Activated CD4-positive, alpha-beta T cell treated with anti-CD3 and anti-CD28 coated beads, Interleukin-2, amount 10 ng/mL, durations not matched to agents 7 days and 5 days (primary cell): ENCODE results near the gene TRRAP. TPM values are rescaled to one million over a fixed set of nuclear protein-coding genes. Genes with fewer than 3 reads are reported as not detected.

Experiments
- CTCF ChIA-PET: fragments of 350-600 bp; sonication (Branson Sonifier 250); formaldehyde crosslinking; loops from one replicate; lab custom pipeline; 2021; ENCODE audit warnings: antibody characterized with exemption; lab: Charles Lee
- POLR2A ChIA-PET: fragments of 350-600 bp; sonication (Branson Sonifier 250); formaldehyde crosslinking; loops from one replicate; lab custom pipeline; 2021; ENCODE audit warnings: antibody characterized with exemption; lab: Charles Lee
- DNase-seq: peaks from one replicate; pipeline ENCODE4 v3.0.0-alpha.2; 2020
- H3K27ac Mint-ChIP-seq: one replicate; pipeline ENCODE4 v1.8.0; 2021; ENCODE audit warnings: mild to moderate bottlenecking, moderate library complexity, mixed read lengths
- H3K27me3 Mint-ChIP-seq: one replicate; pipeline ENCODE4 v1.8.0; 2021; ENCODE audit warnings: mixed read lengths
- H3K36me3 Mint-ChIP-seq: one replicate; pipeline ENCODE4 v1.8.0; 2021; ENCODE audit warnings: low read depth, mixed read lengths
- H3K4me1 Mint-ChIP-seq: one replicate; pipeline ENCODE4 v1.8.0; 2021; ENCODE audit warnings: mixed read lengths
- H3K4me3 Mint-ChIP-seq: one replicate; pipeline ENCODE4 v1.8.0; 2021; ENCODE audit warnings: mild to moderate bottlenecking, moderate library complexity, mixed read lengths
- H3K9me3 Mint-ChIP-seq: one replicate; pipeline ENCODE4 v1.8.0; 2021; ENCODE audit warnings: mixed read lengths
- total RNA-seq, 2 experiments: library from RNA; stranded (reverse); gene quantifications; one replicate each; pipeline ENCODE4 v1.2.3, GENCODE V29; 2021

The TRRAP gene
- total RNA-seq, 2 experiments from 2014 or later = 63.4 to 65.1 TPM

DNA sequence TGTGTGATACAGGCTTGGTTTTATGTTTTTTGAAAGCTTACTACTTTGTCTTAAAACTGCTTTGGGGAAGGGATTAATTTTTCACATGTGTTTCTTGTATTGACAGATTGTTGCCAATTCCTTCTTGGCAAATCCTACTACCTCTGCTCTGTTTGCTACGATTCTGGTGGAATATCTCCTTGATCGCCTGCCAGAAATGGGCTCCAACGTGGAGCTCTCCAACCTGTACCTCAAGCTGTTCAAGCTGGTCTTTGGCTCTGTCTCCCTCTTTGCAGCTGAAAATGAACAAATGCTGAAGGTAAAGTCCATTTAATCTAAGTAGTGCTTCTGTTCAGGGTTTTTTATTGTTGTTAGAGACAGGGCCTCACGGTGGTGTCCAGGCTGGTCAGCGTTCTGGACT lies 33.6 kb downstream of the TRRAP start:
- Mint-ChIP-seq H3K4me3 (no peak overlapping the region), H3K36me3 (peaks cover 61% of the 10 kb centered on the region), H3K9me3 (no peaks in the 10 kb centered on the region), H3K27me3 (no peaks in the 10 kb centered on the region), H3K27ac (peak overlapping the region; percentile 68), H3K4me1 (no peaks in the 10 kb centered on the region)
- POLR2A ChIA-PET = no interaction called here
- no peak for DNase-seq
- CTCF ChIA-PET = interaction anchor here (0.7 kb wide), 1 partner anchor 15 kb away, joined by 7 read pairs; no protein-coding TSS in a partner anchor

- Mint-ChIP-seq H3K9me3 (no peaks in the 10 kb centered on the region), H3K27ac (no peak overlapping the region), H3K4me3 (no peak overlapping the region), H3K4me1 (no peaks in the 10 kb centered on the region), H3K27me3 (no peaks in the 10 kb centered on the region), H3K36me3 (peaks cover 56% of the 10 kb centered on the region)
- no peak for DNase-seq
- ChIA-PET CTCF (interaction anchor here (0.9 to 1.0 kb wide), 2 partner anchors 10 to 33 kb away, joined by 3 to 5 read pairs; no protein-coding TSS in a partner anchor), POLR2A (no interaction called here)
These were observed 34.7 kb downstream of the TRRAP start for GRCh38 chr7:98913026-98913425.

- H3K27me3 Mint-ChIP-seq = no peaks in the 10 kb centered on the region
- no peak overlapping the region for H3K4me3 Mint-ChIP-seq
- peaks cover 55% of the 10 kb centered on the region for H3K36me3 Mint-ChIP-seq
- no peaks in the 10 kb centered on the region for H3K4me1 Mint-ChIP-seq
- ChIA-PET POLR2A (no interaction called here), CTCF (interaction anchor here (1.0 kb wide), 2 partner anchors 11 to 35 kb away, joined by 3 to 5 read pairs; partner anchors contain the start of gene TRRAP)
- no peaks in the 10 kb centered on the region for H3K9me3 Mint-ChIP-seq
- no peak for DNase-seq
- no peak overlapping the region for H3K27ac Mint-ChIP-seq
These were observed 35.3 kb downstream of the TRRAP start for GRCh38 chr7:98913612-98914011.

DNA sequence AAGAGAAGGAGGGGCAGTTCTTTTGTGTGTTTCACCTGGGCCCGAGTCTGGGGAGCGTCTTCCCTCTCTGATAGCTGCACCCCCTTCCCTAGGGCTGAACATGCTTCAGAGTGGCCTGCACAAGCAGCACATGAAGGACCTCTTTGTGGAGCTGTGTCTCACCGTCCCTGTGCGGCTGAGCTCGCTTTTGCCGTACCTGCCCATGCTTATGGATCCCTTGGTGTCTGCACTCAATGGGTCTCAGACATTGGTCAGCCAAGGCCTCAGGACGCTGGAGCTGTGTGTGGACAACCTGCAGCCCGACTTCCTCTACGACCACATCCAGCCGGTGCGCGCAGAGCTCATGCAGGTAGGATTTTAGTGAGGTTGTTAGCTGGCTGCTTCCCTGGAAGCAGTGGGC lies 39.0 kb downstream of the TRRAP start:
- CTCF ChIA-PET = interaction anchor here (0.6 to 2.1 kb wide), 2 partner anchors 11 to 13 kb away, joined by 5 read pairs; no protein-coding TSS in a partner anchor
- Mint-ChIP-seq H3K27me3 (no peaks in the 10 kb centered on the region), H3K36me3 (peaks cover 52% of the 10 kb centered on the region), H3K27ac (no peak overlapping the region), H3K9me3 (no peaks in the 10 kb centered on the region), H3K4me1 (no peaks in the 10 kb centered on the region), H3K4me3 (no peak overlapping the region)
- DNase-seq = no peak
- POLR2A ChIA-PET = no interaction called here

DNA sequence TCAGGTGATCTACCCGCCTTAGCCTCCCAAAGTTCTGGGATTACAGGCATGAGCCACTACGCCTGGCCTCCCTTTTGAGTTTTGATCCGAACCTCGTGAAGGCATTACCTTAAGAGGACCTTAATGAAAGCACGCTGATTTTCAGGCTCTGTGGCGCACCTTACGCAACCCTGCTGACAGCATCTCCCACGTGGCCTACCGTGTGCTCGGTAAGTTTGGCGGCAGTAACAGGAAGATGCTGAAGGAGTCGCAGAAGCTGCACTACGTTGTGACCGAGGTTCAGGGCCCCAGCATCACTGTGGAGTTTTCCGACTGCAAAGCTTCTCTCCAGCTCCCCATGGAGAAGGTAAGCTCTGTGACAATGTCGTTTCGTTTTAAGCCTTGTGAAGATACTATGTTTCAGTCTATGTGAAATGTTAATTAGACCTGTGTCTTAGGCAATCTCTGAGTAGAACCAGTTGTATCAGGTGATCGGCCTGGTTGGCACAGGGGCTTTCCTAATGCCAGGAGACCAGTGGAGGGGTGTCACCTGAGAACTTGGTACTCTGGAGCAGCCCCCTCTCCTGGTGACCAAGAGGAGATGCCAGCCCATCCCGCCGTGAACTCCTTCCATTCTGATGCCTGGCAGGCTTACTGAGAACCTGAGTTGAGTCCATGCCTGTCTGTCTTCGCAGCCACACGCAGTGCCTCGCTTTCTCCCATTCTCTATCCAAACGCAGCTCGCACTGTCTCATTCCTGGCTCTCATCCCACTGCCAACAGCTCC lies 43.5 kb downstream of the TRRAP start:
- H3K9me3 Mint-ChIP-seq = no peaks in the 10 kb centered on the region
- CTCF ChIA-PET = interaction anchor here (1.4 to 1.9 kb wide), 3 partner anchors 15 to 43 kb away, joined by 3 to 4 read pairs (median 4); partner anchors contain the start of gene TRRAP
- POLR2A ChIA-PET = no interaction called here

DNA sequence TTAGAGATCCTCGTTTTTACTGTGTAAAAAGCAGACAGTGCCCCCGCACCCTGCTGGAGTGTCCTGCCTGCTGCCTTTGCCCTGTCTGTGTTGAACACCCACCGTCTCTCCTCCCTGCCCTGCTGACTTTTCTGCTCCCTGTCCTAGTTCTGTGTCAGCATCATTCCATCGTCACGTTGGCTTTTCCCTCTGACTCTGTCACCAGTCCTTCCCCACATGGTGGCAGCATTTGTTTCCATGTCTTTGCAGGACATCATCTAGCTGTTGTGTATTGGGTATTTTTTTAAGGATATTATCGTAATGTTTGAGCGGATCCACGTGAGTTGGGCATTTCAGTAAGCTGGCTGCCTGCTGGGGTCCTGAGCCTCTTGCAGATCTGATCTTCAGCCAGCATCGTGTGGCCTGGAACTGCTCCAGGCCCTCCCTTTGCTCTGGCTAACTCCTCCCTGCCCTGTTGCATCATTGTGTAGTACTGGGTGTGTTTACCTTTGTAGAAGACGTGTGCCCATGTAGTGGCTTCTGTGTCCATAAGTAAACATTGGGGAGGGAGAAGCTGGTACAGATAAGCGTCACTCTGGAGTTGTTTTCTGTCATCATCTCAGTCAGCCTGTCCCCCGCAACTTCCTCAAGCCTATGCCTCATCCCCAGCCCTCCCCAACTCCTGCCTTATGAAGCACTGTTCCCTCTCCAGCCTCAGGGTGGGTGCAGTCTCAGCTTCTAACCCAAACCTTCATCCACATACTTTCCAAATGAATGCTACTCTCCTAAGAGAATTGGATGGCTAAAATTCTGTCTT lies 44.3 kb downstream of the TRRAP start:
- Mint-ChIP-seq H3K36me3 (peaks cover 59% of the 10 kb centered on the region), H3K9me3 (no peaks in the 10 kb centered on the region), H3K27ac (no peak overlapping the region), H3K27me3 (no peaks in the 10 kb centered on the region), H3K4me3 (no peak overlapping the region), H3K4me1 (no peaks in the 10 kb centered on the region)
- CTCF ChIA-PET = interaction anchor here (1.4 to 1.9 kb wide), 3 partner anchors 14 to 44 kb away, joined by 3 to 4 read pairs (median 4); partner anchors contain the start of gene TRRAP
- DNase-seq = no peak
- POLR2A ChIA-PET = no interaction called here

More for the DNA sequence above, 43.5 kb downstream of the TRRAP start:
- Mint-ChIP-seq H3K4me1 (no peaks in the 10 kb centered on the region), H3K36me3 (peaks cover 56% of the 10 kb centered on the region), H3K27me3 (no peaks in the 10 kb centered on the region), H3K27ac (no peak overlapping the region), H3K4me3 (no peak overlapping the region)
- DNase-seq = no peak

GRCh38 chr7:98923512-98923911 lies 45.2 kb downstream of the TRRAP start:
- H3K27me3 Mint-ChIP-seq = no peaks in the 10 kb centered on the region
- peaks cover 62% of the 10 kb centered on the region for H3K36me3 Mint-ChIP-seq
- no peaks in the 10 kb centered on the region for H3K9me3 Mint-ChIP-seq
- CTCF ChIA-PET = interaction anchor here (0.9 to 1.2 kb wide), 2 partner anchors 9 to 45 kb away, joined by 3 to 4 read pairs; partner anchors contain the start of gene TRRAP
- no peaks in the 10 kb centered on the region for H3K4me1 Mint-ChIP-seq
- no peak overlapping the region for H3K27ac Mint-ChIP-seq
- DNase-seq = no peak
- no peak overlapping the region for H3K4me3 Mint-ChIP-seq
- POLR2A ChIA-PET = no interaction called here

GRCh38 chr7:98927125-98927524 lies 48.8 kb downstream of the TRRAP start:
- Mint-ChIP-seq H3K4me1 (peaks cover 8% of the 10 kb centered on the region), H3K4me3 (no peak overlapping the region), H3K27me3 (no peaks in the 10 kb centered on the region), H3K27ac (no peak overlapping the region), H3K36me3 (peaks cover 68% of the 10 kb centered on the region), H3K9me3 (no peaks in the 10 kb centered on the region)
- ChIA-PET CTCF (interaction anchor here (1.0 kb wide), 1 partner anchor 35 kb away, joined by 3 read pairs; no protein-coding TSS in a partner anchor), POLR2A (no interaction called here)
- DNase-seq = no peak

GRCh38 chr7:98930464-98930863 lies 52.1 kb downstream of the TRRAP start:
- Mint-ChIP-seq H3K36me3 (peaks cover 65% of the 10 kb centered on the region), H3K27me3 (no peaks in the 10 kb centered on the region), H3K4me3 (no peak overlapping the region), H3K4me1 (peaks cover 8% of the 10 kb centered on the region), H3K9me3 (no peaks in the 10 kb centered on the region), H3K27ac (no peak overlapping the region)
- DNase-seq = no peak
- POLR2A ChIA-PET = no interaction called here
- CTCF ChIA-PET = interaction anchor here (0.6 to 1.7 kb wide), 4 partner anchors 13 to 431 kb away, joined by 3 to 6 read pairs (median 6); no protein-coding TSS in a partner anchor

DNA sequence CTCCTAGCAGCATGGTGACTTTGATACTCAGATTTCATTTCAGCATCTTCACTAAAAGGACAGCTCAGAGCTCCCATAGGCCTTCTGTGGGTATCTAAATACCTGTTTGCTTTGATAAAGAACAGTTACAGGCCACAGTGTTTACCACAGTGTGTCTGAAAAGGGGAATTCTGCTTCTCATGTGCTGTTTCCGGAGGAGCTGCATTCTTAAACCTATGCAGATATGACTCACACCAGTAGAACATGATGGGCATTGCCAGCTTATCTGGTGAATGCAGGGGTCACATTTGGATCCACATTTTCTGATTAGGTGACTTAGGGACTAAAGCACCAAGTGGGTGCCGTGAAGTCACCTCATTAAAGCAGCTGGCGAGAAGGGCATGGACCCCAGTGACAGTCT lies 52.6 kb downstream of the TRRAP start:
- peaks cover 8% of the 10 kb centered on the region for H3K4me1 Mint-ChIP-seq
- ChIA-PET CTCF (interaction anchor here (0.6 to 1.7 kb wide), 3 partner anchors 13 to 431 kb away, joined by 5 to 6 read pairs (median 6); no protein-coding TSS in a partner anchor), POLR2A (no interaction called here)
- H3K36me3 Mint-ChIP-seq = peaks cover 62% of the 10 kb centered on the region
- no peak overlapping the region for H3K4me3 Mint-ChIP-seq
- no peaks in the 10 kb centered on the region for H3K27me3 Mint-ChIP-seq
- H3K27ac Mint-ChIP-seq = no peak overlapping the region
- H3K9me3 Mint-ChIP-seq = no peaks in the 10 kb centered on the region
- DNase-seq = no peak

DNA sequence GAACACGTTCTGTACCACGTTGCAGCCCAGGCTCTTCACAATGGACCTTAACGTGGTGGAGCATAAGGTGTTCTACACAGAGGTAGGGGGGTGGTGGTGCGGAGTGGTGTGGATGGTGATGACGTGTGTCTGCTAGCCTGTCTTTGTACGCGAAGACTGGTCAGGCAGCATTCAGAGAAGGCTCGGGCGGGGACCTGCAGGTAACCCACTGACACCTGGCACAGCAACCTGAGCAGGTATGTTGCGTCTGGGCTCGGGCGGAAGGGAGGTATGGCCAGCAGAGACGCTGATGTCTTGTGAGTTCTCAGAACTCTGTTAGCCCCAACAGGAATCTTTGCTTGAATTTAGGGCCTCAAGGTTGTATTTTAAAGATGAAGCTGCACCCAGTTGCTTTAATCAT lies 55.0 kb downstream of the TRRAP start:
- no peak for DNase-seq
- POLR2A ChIA-PET = no interaction called here
- Mint-ChIP-seq H3K27ac (no peak overlapping the region), H3K27me3 (no peaks in the 10 kb centered on the region), H3K9me3 (no peaks in the 10 kb centered on the region), H3K36me3 (peaks cover 58% of the 10 kb centered on the region), H3K4me3 (no peak overlapping the region), H3K4me1 (peaks cover 8% of the 10 kb centered on the region)
- CTCF ChIA-PET = interaction anchor here (0.6 kb wide), 1 partner anchor 1760 kb away, joined by 3 read pairs; no protein-coding TSS in a partner anchor

DNA sequence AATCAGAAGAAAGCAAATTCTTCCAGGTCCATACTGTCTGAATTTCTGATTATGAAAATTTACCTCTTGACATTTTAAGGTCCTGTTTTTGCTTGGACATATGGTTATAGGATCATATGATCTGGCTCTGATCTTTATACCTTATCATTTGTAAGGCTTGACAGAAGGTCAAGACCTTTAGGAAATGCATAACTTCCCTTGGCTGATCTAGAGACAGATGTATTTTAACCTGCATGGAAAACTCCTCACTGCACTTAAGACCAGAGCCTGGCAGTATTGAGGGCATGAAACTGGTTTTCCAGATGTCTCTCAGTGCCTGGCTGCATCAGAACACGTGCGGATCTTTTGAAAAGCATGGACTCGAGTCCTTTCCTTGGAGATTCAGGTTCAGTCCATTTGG lies 55.9 kb downstream of the TRRAP start:
- no peak for DNase-seq
- Mint-ChIP-seq H3K9me3 (no peaks in the 10 kb centered on the region), H3K27me3 (no peaks in the 10 kb centered on the region), H3K4me3 (no peak overlapping the region), H3K4me1 (peaks cover 8% of the 10 kb centered on the region), H3K27ac (no peak overlapping the region), H3K36me3 (peaks cover 57% of the 10 kb centered on the region)
- POLR2A ChIA-PET = no interaction called here
- CTCF ChIA-PET = no interaction called here
